Osteoblast (primary cell): ENCODE data around the gene TAGLN2. TPM values are rescaled to one million over a fixed set of nuclear protein-coding genes. Genes with fewer than 3 reads are reported as not detected.

Source experiments
- DNase-seq: peaks from one replicate; pipeline ENCODE4 v3.0.0; 2011; ENCODE audit warnings: low spot score, mixed read lengths; ENCODE audit not compliant: insufficient read length; ENCODE audit errors: missing footprints
- H2AFZ ChIP-seq: 2 replicates; pipeline ENCODE4 v1.6.0; 2011; ENCODE audit warnings: mild to moderate bottlenecking, low read length
- H3K27ac ChIP-seq: 2 replicates; pipeline ENCODE4 v1.5.1; 2011; ENCODE audit warnings: mild to moderate bottlenecking, low read depth, low read length, moderate library complexity
- H3K27me3 ChIP-seq: 2 replicates; pipeline ENCODE4 v1.6.0; 2012; ENCODE audit warnings: mild to moderate bottlenecking, control low read depth, inconsistent platforms, low read length, moderate library complexity; ENCODE audit not compliant: insufficient read depth
- H3K36me3 ChIP-seq: 2 replicates; pipeline ENCODE4 v1.5.1; 2011; ENCODE audit warnings: mild to moderate bottlenecking, low read length, control low read depth, moderate library complexity; ENCODE audit not compliant: insufficient read depth
- H3K4me1 ChIP-seq: 2 replicates; pipeline ENCODE4 v1.5.1; 2011; ENCODE audit warnings: mild to moderate bottlenecking, low read length, control low read depth, moderate library complexity; ENCODE audit not compliant: insufficient read depth
- H3K4me2 ChIP-seq: 2 replicates; pipeline ENCODE4 v1.6.0; 2011; ENCODE audit warnings: mild to moderate bottlenecking, low read length; ENCODE audit not compliant: insufficient read depth
- H3K4me3 ChIP-seq: fragments of 200-600 bp; sonication (generic); 3 replicates; pipeline ENCODE4 v1.5.1; 2012; ENCODE audit warnings: mild to moderate bottlenecking, low read length, inconsistent platforms; ENCODE audit not compliant: insufficient read depth
- H3K79me2 ChIP-seq: 2 replicates; pipeline ENCODE4 v1.6.0; 2012; ENCODE audit warnings: mild to moderate bottlenecking, low read length, control low read depth, inconsistent platforms; ENCODE audit not compliant: insufficient read depth
- H3K9me3 ChIP-seq: 2 replicates; pipeline ENCODE4 v1.5.1; 2011; ENCODE audit warnings: low read depth, low read length, control low read depth
- H4K20me1 ChIP-seq: 2 replicates; pipeline ENCODE4 v1.6.0; 2012; ENCODE audit warnings: mild to moderate bottlenecking, low read length, control low read depth; ENCODE audit not compliant: insufficient read depth
- CTCF ChIP-seq: IDR thresholded peaks from 2 replicates; pipeline ENCODE4 v1.5.1; 2011; ENCODE audit warnings: mild to moderate bottlenecking, low read depth, low read length, moderate library complexity; ENCODE audit errors: extremely low read depth
- total RNA-seq: library from RNA; depleted of rRNA; stranded (reverse); fragments of >200 nt; gene quantifications from 2 replicates; pipeline ENCODE4 v1.2.3, GENCODE V29; 2012

The TAGLN2 gene
- total RNA-seq, 1 donor: 159 TPM

- no peaks in the 10 kb centered on the region for H3K79me2 ChIP-seq
- TF ChIP-seq CTCF: no peak
These were observed 26.8 kb downstream of the TAGLN2 start for GRCh38 chr1:159898527-159898926.

GRCh38 chr1:159897962-159898361, 27.3 kb downstream of the TAGLN2 start:
- Histone ChIP-seq H3K4me3 (no peak overlapping the region), H3K4me2 (no peak overlapping the region), H3K9me3 (no peaks in the 10 kb centered on the region), H3K4me1 (peaks cover 18% of the 10 kb centered on the region), H4K20me1 (no peaks in the 10 kb centered on the region), H3K36me3 (no peaks in the 10 kb centered on the region), H3K27ac (no peak overlapping the region), H2AFZ (no peak overlapping the region), H3K27me3 (no peaks in the 10 kb centered on the region), H3K79me2 (no peaks in the 10 kb centered on the region)
- DNase-seq: no peak
- TF ChIP-seq CTCF: no peak

More at GRCh38 chr1:159898527-159898926, 26.8 kb downstream of the TAGLN2 start:
- H3K4me3 ChIP-seq: no peak overlapping the region
- no peak overlapping the region for H3K4me2 ChIP-seq
- H3K27ac ChIP-seq: no peak overlapping the region
- no peak for DNase-seq
- peaks cover 18% of the 10 kb centered on the region for H3K4me1 ChIP-seq
- no peaks in the 10 kb centered on the region for H3K27me3 ChIP-seq
- H3K9me3 ChIP-seq: no peaks in the 10 kb centered on the region
- H3K36me3 ChIP-seq: no peaks in the 10 kb centered on the region
- H2AFZ ChIP-seq: no peak overlapping the region
- no peaks in the 10 kb centered on the region for H4K20me1 ChIP-seq

GRCh38 chr1:159896546-159896930, 28.8 kb downstream of the TAGLN2 start:
- H3K4me1 ChIP-seq: peaks cover 18% of the 10 kb centered on the region
- H2AFZ ChIP-seq: peak overlapping the region; percentile 4
- H4K20me1 ChIP-seq: no peaks in the 10 kb centered on the region
- H3K9me3 ChIP-seq: no peaks in the 10 kb centered on the region
- TF ChIP-seq CTCF: no peak
- DNase-seq: peak; percentile 84
- H3K4me3 ChIP-seq: no peak overlapping the region
- peak overlapping the region; percentile 47 for H3K4me2 ChIP-seq
- no peaks in the 10 kb centered on the region for H3K36me3 ChIP-seq
- H3K79me2 ChIP-seq: no peaks in the 10 kb centered on the region
- no peak overlapping the region for H3K27ac ChIP-seq
- no peaks in the 10 kb centered on the region for H3K27me3 ChIP-seq

GRCh38 chr1:159895836-159896545, 29.3 kb downstream of the TAGLN2 start:
- Histone ChIP-seq H2AFZ (peak overlapping the region; percentile 4), H3K27me3 (no peaks in the 10 kb centered on the region), H3K4me1 (peaks cover 18% of the 10 kb centered on the region), H3K36me3 (no peaks in the 10 kb centered on the region), H3K27ac (no peak overlapping the region), H3K4me3 (no peak overlapping the region), H3K79me2 (no peaks in the 10 kb centered on the region), H4K20me1 (no peaks in the 10 kb centered on the region), H3K4me2 (peak overlapping the region; percentile 47), H3K9me3 (no peaks in the 10 kb centered on the region)
- peak; percentile 85 for DNase-seq
- TF ChIP-seq CTCF: no peak
